Activated CD4-positive, alpha-beta T cell treated with anti-CD3 and anti-CD28 coated beads for 36 hours (primary cell): Measurements from ENCODE around the gene CDC42BPB. TPM values are rescaled to one million over a fixed set of nuclear protein-coding genes. Genes with fewer than 3 reads are reported as not detected.

ENCODE experiments used
- ATAC-seq: fragments of 200-7000 bp; cut with Tn5 transposase; one replicate; pipeline ENCODE4 v1.10.0; 2021; ENCODE audit warnings: mild to moderate bottlenecking, moderate library complexity
- CTCF ChIA-PET: fragments of 350-600 bp; sonication (Branson Sonifier 250); formaldehyde crosslinking; loops from one replicate; lab custom pipeline; 2021; ENCODE audit warnings: antibody characterized with exemption; lab: Charles Lee
- POLR2A ChIA-PET: fragments of 350-600 bp; sonication (Branson Sonifier 250); formaldehyde crosslinking; loops from one replicate; lab custom pipeline; 2021; ENCODE audit warnings: antibody characterized with exemption, inconsistent platforms; lab: Charles Lee
- DNase-seq: peaks from one replicate; pipeline ENCODE4 v3.0.0-alpha.2; 2020
- H3K27ac Mint-ChIP-seq: one replicate; pipeline ENCODE4 v1.8.0; 2021; ENCODE audit warnings: mixed read lengths
- H3K27me3 Mint-ChIP-seq: one replicate; pipeline ENCODE4 v1.8.0; 2021; ENCODE audit warnings: mixed read lengths
- H3K36me3 Mint-ChIP-seq: one replicate; pipeline ENCODE4 v1.8.0; 2021; ENCODE audit warnings: low read depth, mixed read lengths
- H3K4me1 Mint-ChIP-seq: one replicate; pipeline ENCODE4 v1.8.0; 2021; ENCODE audit warnings: mixed read lengths
- H3K4me3 Mint-ChIP-seq: one replicate; pipeline ENCODE4 v1.8.0; 2021; ENCODE audit warnings: mild to moderate bottlenecking, moderate library complexity, mixed read lengths
- H3K9me3 Mint-ChIP-seq: one replicate; pipeline ENCODE4 v1.8.0; 2021; ENCODE audit warnings: low read depth, mixed read lengths
- intact Hi-C, 2 experiments: fragments of 100-400 bp; cut with DNase I in 1 of 2; cut with micrococcal nuclease in 1 of 2; formaldehyde crosslinking; loops; one replicate each; pipeline versions ENCODE4 v1.14.2 to v1.15.1; 2022 to 2024; cut with DNase I, micrococcal nuclease
- total RNA-seq, 2 experiments: library from RNA; stranded (reverse); gene quantifications; one replicate each; pipeline ENCODE4 v1.2.3, GENCODE V29; 2021

CDC42BPB gene
- total RNA-seq, 2 experiments from 2014 or later, result 4.0 to 4.4 TPM

DNA sequence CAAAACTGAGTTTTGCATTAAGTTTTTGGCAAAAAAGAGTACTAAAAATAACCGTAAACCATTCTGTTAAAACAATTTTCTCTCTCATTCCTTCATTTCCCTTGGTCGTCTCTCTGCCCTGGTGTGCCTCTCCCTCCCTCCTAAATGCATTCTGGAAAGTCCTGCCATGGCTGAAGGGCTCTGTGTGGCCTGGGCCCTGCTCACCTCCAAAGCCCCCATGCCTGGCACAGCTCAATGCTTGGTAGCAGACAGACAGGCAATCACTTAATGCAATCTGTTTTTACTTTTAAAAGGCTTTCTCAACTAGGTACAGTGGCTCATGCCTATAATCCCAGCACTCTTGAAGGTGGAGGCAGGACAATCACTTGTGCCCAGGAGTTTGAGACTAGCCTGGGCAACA, 47.8 kb downstream of the CDC42BPB start:
- no peak overlapping the region for H3K4me3 Mint-ChIP-seq
- POLR2A ChIA-PET, result no interaction called here
- ATAC-seq, result no peak
- CTCF ChIA-PET, result interaction anchor here (0.9 kb wide), 1 partner anchor 11 kb away, joined by 3 read pairs; no protein-coding TSS in a partner anchor
- no peaks in the 10 kb centered on the region for H3K9me3 Mint-ChIP-seq
- H3K36me3 Mint-ChIP-seq, result peaks cover 1% of the 10 kb centered on the region
- H3K27ac Mint-ChIP-seq, result no peak overlapping the region
- DNase-seq, result no peak
- H3K27me3 Mint-ChIP-seq, result no peaks in the 10 kb centered on the region
- peaks cover 3% of the 10 kb centered on the region for H3K4me1 Mint-ChIP-seq
- intact Hi-C loops, result no loop called here

DNA sequence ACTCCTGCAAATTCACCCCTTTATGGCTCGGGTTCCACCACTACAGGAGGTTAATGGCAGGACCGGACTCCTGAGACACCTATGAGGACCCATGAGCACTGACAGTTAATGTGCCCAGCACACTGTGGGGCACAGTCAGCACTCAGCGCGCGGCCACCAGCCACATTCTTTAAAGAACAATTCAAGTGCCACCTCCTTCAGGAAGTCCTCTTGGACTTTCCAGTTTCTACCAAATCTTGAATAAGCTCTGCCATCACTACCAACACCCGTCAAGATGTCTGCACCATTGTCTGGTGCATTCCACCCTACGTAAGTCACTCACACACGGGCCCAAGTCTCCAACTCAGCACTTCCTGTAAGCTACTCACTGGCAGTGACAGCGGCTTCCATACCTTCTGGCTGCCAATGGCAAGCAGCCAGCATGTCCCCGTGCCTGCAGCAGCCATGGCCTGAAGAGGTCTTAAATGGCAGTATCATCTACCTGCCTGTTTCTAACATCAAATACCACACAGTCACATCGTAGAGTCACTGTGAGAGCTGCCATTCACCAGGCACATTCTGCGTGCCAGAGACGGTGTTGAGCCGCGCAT, 48.5 kb downstream of the CDC42BPB start:
- no peak for ATAC-seq
- intact Hi-C loops, result no loop called here
- Mint-ChIP-seq H3K36me3 (peaks cover 1% of the 10 kb centered on the region), H3K9me3 (no peaks in the 10 kb centered on the region), H3K4me3 (no peak overlapping the region), H3K4me1 (no peaks in the 10 kb centered on the region), H3K27me3 (no peaks in the 10 kb centered on the region), H3K27ac (no peak overlapping the region)
- ChIA-PET POLR2A (no interaction called here), CTCF (interaction anchor here (0.9 to 1.1 kb wide), 2 partner anchors 10 to 53 kb away, joined by 3 read pairs; no protein-coding TSS in a partner anchor)
- DNase-seq, result no peak

- ChIA-PET CTCF (interaction anchor here (1.1 kb wide), 1 partner anchor 52 kb away, joined by 3 read pairs; no protein-coding TSS in a partner anchor), POLR2A (no interaction called here)
Observed at GRCh38 chr14:103008126-103008525, 49.2 kb downstream of the CDC42BPB start.

GRCh38 chr14:103007555-103007954, 49.8 kb downstream of the CDC42BPB start:
- Mint-ChIP-seq H3K36me3 (peaks cover 1% of the 10 kb centered on the region), H3K4me3 (no peak overlapping the region), H3K27ac (no peak overlapping the region), H3K4me1 (no peaks in the 10 kb centered on the region), H3K9me3 (no peaks in the 10 kb centered on the region), H3K27me3 (no peaks in the 10 kb centered on the region)
- intact Hi-C loops, result no loop called here
- no peak for DNase-seq
- ATAC-seq, result no peak
- ChIA-PET CTCF (no interaction called here), POLR2A (no interaction called here)

More at GRCh38 chr14:103008126-103008525, 49.2 kb downstream of the CDC42BPB start:
- no peaks in the 10 kb centered on the region for H3K4me1 Mint-ChIP-seq
- H3K27ac Mint-ChIP-seq, result no peak overlapping the region
- no peak overlapping the region for H3K4me3 Mint-ChIP-seq
- H3K27me3 Mint-ChIP-seq, result no peaks in the 10 kb centered on the region
- peaks cover 1% of the 10 kb centered on the region for H3K36me3 Mint-ChIP-seq
- intact Hi-C loops, result no loop called here
- DNase-seq (no peak), ATAC-seq (no peak)
- H3K9me3 Mint-ChIP-seq, result no peaks in the 10 kb centered on the region

- H3K27ac Mint-ChIP-seq, result no peak overlapping the region
- POLR2A ChIA-PET, result no interaction called here
- ATAC-seq (no peak), DNase-seq (no peak)
- H3K4me1 Mint-ChIP-seq, result no peaks in the 10 kb centered on the region
- peaks cover 1% of the 10 kb centered on the region for H3K36me3 Mint-ChIP-seq
- no peaks in the 10 kb centered on the region for H3K27me3 Mint-ChIP-seq
- H3K9me3 Mint-ChIP-seq, result no peaks in the 10 kb centered on the region
- intact Hi-C loops, result no loop called here
- H3K4me3 Mint-ChIP-seq, result no peak overlapping the region
- CTCF ChIA-PET, result interaction anchor here (0.6 kb wide), 1 partner anchor 70 kb away, joined by 3 read pairs; no protein-coding TSS in a partner anchor
Observed at GRCh38 chr14:103006991-103007520, 50.3 kb downstream of the CDC42BPB start.

DNA sequence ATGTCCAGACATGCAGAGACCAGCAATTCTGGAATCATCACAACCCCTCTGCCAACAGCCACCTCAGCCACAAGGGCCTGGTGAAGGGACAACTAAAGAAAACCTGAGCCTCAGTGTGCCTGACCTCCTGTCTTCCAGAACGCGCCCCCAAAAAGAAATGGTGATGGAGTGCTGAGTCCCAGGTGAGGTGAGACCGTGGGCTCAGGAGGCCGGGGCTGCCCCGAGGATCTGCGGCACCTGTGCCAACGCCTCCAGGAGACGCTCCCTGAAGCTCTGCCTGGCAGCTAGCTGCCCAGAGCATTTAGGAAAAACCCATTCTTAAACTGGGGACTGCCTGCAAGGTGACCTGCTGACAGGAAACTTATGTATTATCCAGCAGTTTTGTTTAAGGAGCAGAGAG, 51.2 kb downstream of the CDC42BPB start:
- Mint-ChIP-seq H3K36me3 (peaks cover 1% of the 10 kb centered on the region), H3K4me3 (no peak overlapping the region), H3K27ac (no peak overlapping the region), H3K27me3 (no peaks in the 10 kb centered on the region), H3K4me1 (no peaks in the 10 kb centered on the region), H3K9me3 (no peaks in the 10 kb centered on the region)
- ChIA-PET CTCF (interaction anchor here (0.6 kb wide), 1 partner anchor 71 kb away, joined by 3 read pairs; no protein-coding TSS in a partner anchor), POLR2A (no interaction called here)
- ATAC-seq (no peak), DNase-seq (no peak)
- intact Hi-C loops, result no loop called here

DNA sequence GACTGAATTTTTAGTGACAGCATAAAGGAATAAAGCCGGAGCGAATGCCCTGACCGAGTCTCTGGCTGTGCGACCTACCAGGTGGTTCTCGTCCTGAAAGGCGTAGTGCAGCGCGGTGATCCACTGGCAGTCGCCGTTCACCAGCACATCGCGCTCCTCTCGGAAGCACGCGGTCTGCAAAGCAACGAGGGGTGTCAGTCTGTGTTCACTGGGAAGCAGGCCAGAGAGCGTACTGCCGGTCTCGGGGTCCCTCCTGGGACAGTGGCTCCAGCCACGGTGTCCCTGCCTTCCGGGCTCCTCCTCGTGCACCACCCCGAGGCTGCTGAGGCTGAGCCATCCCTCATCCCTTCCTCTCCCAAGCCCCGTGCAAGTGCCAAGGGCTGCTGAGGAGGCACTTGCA, 53.5 kb downstream of the CDC42BPB start:
- Mint-ChIP-seq H3K9me3 (no peaks in the 10 kb centered on the region), H3K27ac (no peak overlapping the region), H3K4me3 (no peak overlapping the region), H3K27me3 (no peaks in the 10 kb centered on the region), H3K4me1 (no peaks in the 10 kb centered on the region), H3K36me3 (peaks cover 1% of the 10 kb centered on the region)
- intact Hi-C loops, result no loop called here
- CTCF ChIA-PET, result interaction anchor here (0.8 kb wide), 1 partner anchor 309 kb away, joined by 3 read pairs; no protein-coding TSS in a partner anchor
- DNase-seq, result no peak
- no peak for ATAC-seq
- POLR2A ChIA-PET, result no interaction called here

DNA sequence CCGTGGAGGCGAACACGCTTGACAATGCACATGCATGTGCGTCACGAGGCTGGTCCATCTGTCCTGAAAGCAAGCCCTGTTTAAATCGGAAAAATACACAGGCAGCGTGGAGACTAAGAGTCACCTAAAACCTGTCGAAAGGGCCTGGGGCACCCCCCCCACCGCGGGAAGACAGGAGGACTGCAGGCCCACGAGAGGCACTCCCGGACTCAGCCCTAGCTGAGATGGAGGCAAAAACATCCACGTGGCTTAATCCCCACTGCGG, 54.1 kb downstream of the CDC42BPB start:
- H3K36me3 Mint-ChIP-seq, result peaks cover 1% of the 10 kb centered on the region
- no peak for ATAC-seq
- no peaks in the 10 kb centered on the region for H3K4me1 Mint-ChIP-seq
- CTCF ChIA-PET, result interaction anchor here (0.8 kb wide), 1 partner anchor 309 kb away, joined by 3 read pairs; no protein-coding TSS in a partner anchor
- no peaks in the 10 kb centered on the region for H3K9me3 Mint-ChIP-seq
- no peaks in the 10 kb centered on the region for H3K27me3 Mint-ChIP-seq
- intact Hi-C loops, result no loop called here
- no peak overlapping the region for H3K27ac Mint-ChIP-seq
- no peak overlapping the region for H3K4me3 Mint-ChIP-seq
- DNase-seq, result no peak
- POLR2A ChIA-PET, result no interaction called here

- ChIA-PET POLR2A (no interaction called here), CTCF (interaction anchor here (0.8 kb wide), 1 partner anchor 308 kb away, joined by 3 read pairs; no protein-coding TSS in a partner anchor)
- DNase-seq, result no peak
- Mint-ChIP-seq H3K27me3 (no peaks in the 10 kb centered on the region), H3K4me1 (no peaks in the 10 kb centered on the region), H3K9me3 (no peaks in the 10 kb centered on the region), H3K36me3 (peaks cover 1% of the 10 kb centered on the region), H3K4me3 (no peak overlapping the region), H3K27ac (no peak overlapping the region)
- intact Hi-C loops, result no loop called here
- ATAC-seq, result no peak
Observed at GRCh38 chr14:103002578-103003350, 54.6 kb downstream of the CDC42BPB start.

DNA sequence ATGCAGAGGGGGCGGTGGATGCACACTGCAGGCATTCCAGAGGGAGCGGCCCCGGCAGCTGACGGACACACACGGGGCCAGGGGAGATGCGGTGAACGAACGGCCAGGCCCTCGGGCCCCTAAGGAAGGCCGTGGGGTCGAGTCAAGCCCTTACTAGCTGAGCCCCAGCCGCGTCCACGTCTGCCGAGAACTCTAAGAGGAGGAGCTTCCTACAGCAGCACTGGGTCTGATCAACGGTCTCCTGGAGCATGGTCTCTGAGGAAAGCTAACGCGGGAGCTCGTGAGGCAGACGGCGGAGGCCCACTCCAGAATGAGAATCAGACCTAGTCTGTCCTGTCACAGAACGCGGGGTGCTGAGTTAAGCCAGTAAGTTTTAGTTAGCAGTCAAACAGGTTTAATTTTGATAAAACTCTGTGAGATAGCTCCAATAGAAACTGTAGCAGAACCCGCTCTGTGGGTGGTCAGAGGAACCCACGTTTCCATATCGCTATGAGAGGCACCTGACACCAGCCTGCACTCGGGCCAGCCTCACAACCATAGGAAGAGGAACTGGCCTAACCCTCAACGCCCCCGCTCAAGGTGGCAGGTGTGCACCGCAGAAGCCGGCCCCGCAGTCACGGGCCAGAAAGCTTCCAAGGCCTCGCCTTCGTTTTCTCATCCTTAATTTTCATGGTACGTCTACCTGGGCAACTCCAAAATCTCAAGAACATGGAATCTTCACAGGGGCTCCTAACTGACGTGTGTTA, 55.5 kb downstream of the CDC42BPB start:
- intact Hi-C loops, result no loop called here
- DNase-seq, result no peak
- no peak for ATAC-seq
- POLR2A ChIA-PET, result no interaction called here
- H3K27me3 Mint-ChIP-seq, result no peaks in the 10 kb centered on the region
- no peaks in the 10 kb centered on the region for H3K9me3 Mint-ChIP-seq
- H3K4me1 Mint-ChIP-seq, result no peaks in the 10 kb centered on the region
- CTCF ChIA-PET, result interaction anchor here (1.6 kb wide), 1 partner anchor 36 kb away, joined by 4 read pairs; no protein-coding TSS in a partner anchor
- H3K4me3 Mint-ChIP-seq, result no peak overlapping the region
- H3K27ac Mint-ChIP-seq, result no peak overlapping the region
- peaks cover under 1% of the 10 kb centered on the region for H3K36me3 Mint-ChIP-seq

DNA sequence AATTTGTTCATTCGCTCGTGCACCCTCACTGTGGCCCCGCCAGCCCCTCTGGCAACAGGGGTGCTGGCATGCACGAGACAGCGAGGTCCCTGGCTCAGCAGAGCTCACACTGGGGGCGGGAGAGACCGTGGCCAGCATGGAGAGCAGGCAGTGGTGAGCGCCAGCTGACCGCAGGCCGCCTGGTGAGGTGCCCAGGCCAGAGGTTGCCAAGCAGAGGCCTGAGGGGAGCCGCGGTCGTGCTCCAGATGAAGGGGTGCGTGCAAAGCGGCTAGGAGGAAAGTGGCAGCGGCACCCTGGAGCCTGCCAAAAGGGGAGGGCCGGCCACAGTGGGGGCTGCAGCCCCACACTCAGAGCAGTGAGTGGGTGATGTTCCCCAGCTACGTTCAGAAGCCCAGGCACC, 56.1 kb downstream of the CDC42BPB start:
- Mint-ChIP-seq H3K4me1 (no peaks in the 10 kb centered on the region), H3K27ac (no peak overlapping the region), H3K36me3 (no peaks in the 10 kb centered on the region), H3K9me3 (no peaks in the 10 kb centered on the region), H3K27me3 (no peaks in the 10 kb centered on the region), H3K4me3 (no peak overlapping the region)
- ChIA-PET CTCF (interaction anchor here (1.6 kb wide), 1 partner anchor 35 kb away, joined by 4 read pairs; no protein-coding TSS in a partner anchor), POLR2A (no interaction called here)
- ATAC-seq (no peak), DNase-seq (no peak)
- intact Hi-C loops, result no loop called here
